ENCODE measurements around the gene LIPF. TPM values are rescaled to one million over a fixed set of nuclear protein-coding genes. Genes with fewer than 3 reads are reported as not detected.

The LIPF gene
- total RNA-seq, 1 experiment from 2014 or later: not detected

GRCh38 chr10:88676283-88677060 lies 12.2 kb downstream of the LIPF start:
- H4K8ac ChIP-seq (replicated peaks; ENCODE audit: insufficient read length, low read depth, low read length): no peak overlapping the region
- no peaks in the 10 kb centered on the region for H3K27me3 Mint-ChIP-seq (ENCODE audit: low read depth)
- no peak overlapping the region for H3K18ac ChIP-seq (ENCODE audit: insufficient read length, low read depth, low read length)
- H3K23ac ChIP-seq (ENCODE audit: insufficient read length, low read depth, low read length): no peak overlapping the region
- H3K4me1 Mint-ChIP-seq: peaks cover 4% of the 10 kb centered on the region in 2 experiments; a peak in 3 of 4 replicates
- H3K27ac Mint-ChIP-seq: peak overlapping the region in 1 of 3 experiments; percentile 12; a peak in 1 of 7 replicates
- no peaks in the 10 kb centered on the region for H3K79me2 ChIP-seq (ENCODE audit: insufficient read depth, low read length)
- H3K27ac ChIP-seq (ENCODE audit: insufficient read length, low read depth, low read length): no peak overlapping the region
- no peak overlapping the region for H2BK12ac ChIP-seq (ENCODE audit: insufficient read length, low read depth, low read length)
- no peak overlapping the region for H3K4ac ChIP-seq (ENCODE audit: low read depth, low read length)
- DNase-seq: no peak
- no peak overlapping the region for H2BK15ac ChIP-seq (ENCODE audit: low read depth, low read length)
- H3K9me3 ChIP-seq (ENCODE audit: control insufficient read depth, low read depth, low read length): no peaks in the 10 kb centered on the region
- H3K4me2 ChIP-seq (ENCODE audit: insufficient read depth, insufficient read length, low read length): no peak overlapping the region
- H3K14ac ChIP-seq (ENCODE audit: insufficient read depth, low read length): no peak overlapping the region
- no peaks in the 10 kb centered on the region for H3K4me1 ChIP-seq (ENCODE audit: insufficient read depth, low read length)
- H3K36me3 Mint-ChIP-seq (ENCODE audit: insufficient read depth in 1 of 3, low read depth in 3 of 3): no peaks in the 10 kb centered on the region
- no peak for TF ChIP-seq CTCF (conservative IDR thresholded peaks at IDR 0.05)
- H3K56ac ChIP-seq (ENCODE audit: insufficient read length, low read depth, low read length): no peak overlapping the region
- no peaks in the 10 kb centered on the region for H3K23me2 ChIP-seq (ENCODE audit: insufficient read length, low read depth, low read length, poor library complexity, severe bottlenecking)
- no peak overlapping the region for H3K4me3 Mint-ChIP-seq
- no peaks in the 10 kb centered on the region for H4K20me1 ChIP-seq (ENCODE audit: control insufficient read depth, insufficient read depth, insufficient read length)
- no CpG with 5 or more reads among the region's 4 CpGs for WGBS (ENCODE audit: extremely low coverage, insufficient read length, low lambda C conversion rate)
- H3K27me3 ChIP-seq (ENCODE audit: insufficient read depth, low read length): no peaks in the 10 kb centered on the region
- H3K9me3 Mint-ChIP-seq: no peaks in the 10 kb centered on the region
- H2BK5ac ChIP-seq (ENCODE audit: insufficient read length, low read length): no peak overlapping the region
- H3K9ac ChIP-seq (ENCODE audit: extremely low read depth, insufficient read length, low read length): no peak overlapping the region
- H2BK120ac ChIP-seq (ENCODE audit: low read depth, low read length, poor library complexity, severe bottlenecking): no peak overlapping the region
- H3T11ph ChIP-seq (ENCODE audit: low read length): no peak overlapping the region
- H2AK5ac ChIP-seq (ENCODE audit: insufficient read length, low read length): no peak overlapping the region
- H3K79me1 ChIP-seq (ENCODE audit: insufficient read depth, low read depth, low read length, poor library complexity, severe bottlenecking): no peaks in the 10 kb centered on the region
- H4K5ac ChIP-seq (ENCODE audit: insufficient read length, low read depth, low read length): no peak overlapping the region
- H2BK20ac ChIP-seq (ENCODE audit: low read depth, low read length, poor library complexity, severe bottlenecking): no peak overlapping the region
- no peak overlapping the region for H2AFZ ChIP-seq (ENCODE audit: low read length)
- no peak overlapping the region for H4K91ac ChIP-seq (ENCODE audit: insufficient read length, low read depth, low read length)
